Osteoblast (primary cell): Measurements from ENCODE around the gene SLC35E4. TPM values are rescaled to one million over a fixed set of nuclear protein-coding genes. Genes with fewer than 3 reads are reported as not detected.

Experiments
- DNase-seq: peaks from one replicate; pipeline ENCODE4 v3.0.0; 2011; ENCODE audit warnings: low spot score, mixed read lengths; ENCODE audit not compliant: insufficient read length; ENCODE audit errors: missing footprints
- H2AFZ ChIP-seq: 2 replicates; pipeline ENCODE4 v1.6.0; 2011; ENCODE audit warnings: mild to moderate bottlenecking, low read length
- H3K27ac ChIP-seq: 2 replicates; pipeline ENCODE4 v1.5.1; 2011; ENCODE audit warnings: mild to moderate bottlenecking, low read depth, low read length, moderate library complexity
- H3K27me3 ChIP-seq: 2 replicates; pipeline ENCODE4 v1.6.0; 2012; ENCODE audit warnings: mild to moderate bottlenecking, control low read depth, inconsistent platforms, low read length, moderate library complexity; ENCODE audit not compliant: insufficient read depth
- H3K36me3 ChIP-seq: 2 replicates; pipeline ENCODE4 v1.5.1; 2011; ENCODE audit warnings: mild to moderate bottlenecking, low read length, control low read depth, moderate library complexity; ENCODE audit not compliant: insufficient read depth
- H3K4me1 ChIP-seq: 2 replicates; pipeline ENCODE4 v1.5.1; 2011; ENCODE audit warnings: mild to moderate bottlenecking, low read length, control low read depth, moderate library complexity; ENCODE audit not compliant: insufficient read depth
- H3K4me2 ChIP-seq: 2 replicates; pipeline ENCODE4 v1.6.0; 2011; ENCODE audit warnings: mild to moderate bottlenecking, low read length; ENCODE audit not compliant: insufficient read depth
- H3K4me3 ChIP-seq: fragments of 200-600 bp; sonication (generic); 3 replicates; pipeline ENCODE4 v1.5.1; 2012; ENCODE audit warnings: mild to moderate bottlenecking, low read length, inconsistent platforms; ENCODE audit not compliant: insufficient read depth
- H3K79me2 ChIP-seq: 2 replicates; pipeline ENCODE4 v1.6.0; 2012; ENCODE audit warnings: mild to moderate bottlenecking, low read length, control low read depth, inconsistent platforms; ENCODE audit not compliant: insufficient read depth
- H3K9me3 ChIP-seq: 2 replicates; pipeline ENCODE4 v1.5.1; 2011; ENCODE audit warnings: low read depth, low read length, control low read depth
- H4K20me1 ChIP-seq: 2 replicates; pipeline ENCODE4 v1.6.0; 2012; ENCODE audit warnings: mild to moderate bottlenecking, low read length, control low read depth; ENCODE audit not compliant: insufficient read depth
- total RNA-seq: library from RNA; depleted of rRNA; stranded (reverse); fragments of >200 nt; gene quantifications from 2 replicates; pipeline ENCODE4 v1.2.3, GENCODE V29; 2012
- TF ChIP-seq, protein P1 (sequence below): IDR thresholded peaks from 2 replicates; pipeline ENCODE4 v1.5.1; 2011; ENCODE audit warnings: mild to moderate bottlenecking, low read depth, low read length, moderate library complexity; ENCODE audit errors: extremely low read depth

The SLC35E4 gene
- total RNA-seq, 1 donor: 13.0 TPM

- Histone ChIP-seq H2AFZ (peak overlapping the region; percentile 86), H3K4me2 (peak overlapping the region; percentile 87), H3K79me2 (no peaks in the 10 kb centered on the region), H3K9me3 (no peaks in the 10 kb centered on the region), H3K27ac (no peak overlapping the region), H3K4me3 (peak overlapping the region; percentile 76), H3K27me3 (no peaks in the 10 kb centered on the region), H3K4me1 (peaks cover 11% of the 10 kb centered on the region), H4K20me1 (no peaks in the 10 kb centered on the region), H3K36me3 (no peaks in the 10 kb centered on the region)
- peak; percentile 81 for DNase-seq
- TF ChIP-seq, protein P1, sequence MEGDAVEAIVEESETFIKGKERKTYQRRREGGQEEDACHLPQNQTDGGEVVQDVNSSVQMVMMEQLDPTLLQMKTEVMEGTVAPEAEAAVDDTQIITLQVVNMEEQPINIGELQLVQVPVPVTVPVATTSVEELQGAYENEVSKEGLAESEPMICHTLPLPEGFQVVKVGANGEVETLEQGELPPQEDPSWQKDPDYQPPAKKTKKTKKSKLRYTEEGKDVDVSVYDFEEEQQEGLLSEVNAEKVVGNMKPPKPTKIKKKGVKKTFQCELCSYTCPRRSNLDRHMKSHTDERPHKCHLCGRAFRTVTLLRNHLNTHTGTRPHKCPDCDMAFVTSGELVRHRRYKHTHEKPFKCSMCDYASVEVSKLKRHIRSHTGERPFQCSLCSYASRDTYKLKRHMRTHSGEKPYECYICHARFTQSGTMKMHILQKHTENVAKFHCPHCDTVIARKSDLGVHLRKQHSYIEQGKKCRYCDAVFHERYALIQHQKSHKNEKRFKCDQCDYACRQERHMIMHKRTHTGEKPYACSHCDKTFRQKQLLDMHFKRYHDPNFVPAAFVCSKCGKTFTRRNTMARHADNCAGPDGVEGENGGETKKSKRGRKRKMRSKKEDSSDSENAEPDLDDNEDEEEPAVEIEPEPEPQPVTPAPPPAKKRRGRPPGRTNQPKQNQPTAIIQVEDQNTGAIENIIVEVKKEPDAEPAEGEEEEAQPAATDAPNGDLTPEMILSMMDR: no peak
Observed at GRCh38 chr22:30695351-30695851, 59.8 kb downstream of the SLC35E4 start.

DNA sequence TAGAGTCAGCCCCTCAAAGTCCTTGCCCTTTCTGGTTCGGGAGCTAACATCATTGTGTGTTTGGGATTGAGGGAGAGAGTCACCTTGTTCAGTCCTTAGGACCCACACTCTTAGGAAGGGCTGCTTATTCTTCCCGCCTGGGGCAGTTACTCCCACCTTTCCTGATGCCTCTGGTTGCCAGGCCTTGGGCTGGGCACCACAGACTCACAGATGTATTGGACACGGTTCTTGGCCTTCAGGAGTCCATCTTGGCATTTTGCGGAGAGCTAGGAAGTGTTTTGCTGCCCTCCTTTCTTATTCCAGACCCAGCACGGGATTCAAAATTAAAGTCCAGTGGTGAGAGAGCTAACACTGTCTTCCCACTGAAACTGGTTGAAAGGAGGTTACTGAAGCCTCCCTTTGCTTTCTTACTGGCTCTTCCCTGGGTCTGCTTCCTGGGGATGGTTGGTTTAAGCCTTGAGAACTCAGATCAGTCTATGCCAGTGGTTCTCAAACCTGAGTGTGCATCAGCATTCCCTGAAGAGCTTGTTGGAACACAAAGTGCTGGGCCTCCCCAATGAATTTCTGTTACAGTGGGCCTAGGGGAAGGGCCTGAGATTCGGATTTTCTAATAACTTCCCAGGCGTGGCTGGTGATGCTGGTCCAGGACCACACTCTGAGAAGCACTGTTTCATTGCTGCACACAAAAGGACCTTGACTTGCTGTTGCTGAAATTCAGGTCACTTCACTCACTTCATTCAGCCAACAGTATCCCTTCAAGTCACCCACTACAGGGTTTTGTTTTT is 60.5 kb downstream of the SLC35E4 start:
- no peaks in the 10 kb centered on the region for H3K9me3 ChIP-seq
- TF ChIP-seq, protein P1: no peak
- DNase-seq: peak; percentile 84
- H4K20me1 ChIP-seq: no peaks in the 10 kb centered on the region
- H3K27me3 ChIP-seq: no peaks in the 10 kb centered on the region
- no peaks in the 10 kb centered on the region for H3K36me3 ChIP-seq
- H2AFZ ChIP-seq: no peak overlapping the region
- H3K4me1 ChIP-seq: peaks cover 11% of the 10 kb centered on the region
- H3K27ac ChIP-seq: no peak overlapping the region
- no peaks in the 10 kb centered on the region for H3K79me2 ChIP-seq
- no peak overlapping the region for H3K4me3 ChIP-seq
- H3K4me2 ChIP-seq: no peak overlapping the region

Other genes with a start within 250 kb of the SLC35E4 start
- 20.6 and 23.6 TPM in 2 replicates for gene RNF215, start 248.4 kb upstream of the SLC35E4 start, total RNA-seq
- gene SEC14L2, start 238.8 kb upstream of the SLC35E4 start, total RNA-seq: 16.6 and 19.2 TPM in 2 replicates
- gene MTFP1, start 210.0 kb upstream of the SLC35E4 start, total RNA-seq: 5.3 and 6.9 TPM in 2 replicates
- gene SEC14L3, start 163.8 kb upstream of the SLC35E4 start, total RNA-seq: not detected in 2 replicates
- gene SEC14L4, start 130.1 kb upstream of the SLC35E4 start, total RNA-seq: under 0.01 TPM in 2 replicates
- gene SEC14L6, start 89.0 kb upstream of the SLC35E4 start, total RNA-seq: not detected in 2 replicates
- not detected in 2 replicates for gene GAL3ST1, start 61.1 kb upstream of the SLC35E4 start, total RNA-seq
- gene PES1, start 43.9 kb upstream of the SLC35E4 start, total RNA-seq: 61.6 and 64.8 TPM in 2 replicates
- 13.6 and 18.8 TPM in 2 replicates for gene TCN2, start 28.6 kb upstream of the SLC35E4 start, total RNA-seq
- gene DUSP18, start 32.1 kb downstream of the SLC35E4 start, total RNA-seq: 14.1 and 17.1 TPM in 2 replicates
- gene OSBP2, start 59.1 kb downstream of the SLC35E4 start, total RNA-seq: 4.3 and 6.8 TPM in 2 replicates